Activated CD8-positive, alpha-beta memory T cell treated with anti-CD3 and anti-CD28 coated beads for 24 hours (primary cell): ENCODE results near the gene ATP6V0B.

Experiments
- DNase-seq: peaks from one replicate; pipeline ENCODE4 v3.0.0-alpha.2; 2020

ATP6V0B gene

DNA sequence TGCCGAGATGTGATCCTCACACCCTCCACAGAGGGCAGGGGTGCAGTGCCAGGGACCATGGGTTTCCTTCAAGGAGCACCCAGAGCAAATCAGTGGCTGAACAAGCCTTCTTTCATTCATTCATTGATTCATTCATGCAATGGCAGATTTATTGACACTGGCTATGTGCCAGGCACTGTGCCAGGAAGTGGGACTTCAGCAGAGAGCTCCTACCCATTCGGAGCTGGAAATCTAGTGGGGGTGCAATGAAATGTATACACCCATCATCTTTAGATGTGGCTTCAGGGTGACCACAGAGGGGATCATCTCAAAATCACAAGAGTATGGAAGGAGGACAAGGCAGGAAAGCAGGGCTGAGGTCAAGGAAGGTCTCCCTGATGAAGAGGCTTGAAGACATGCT lies 37.6 kb downstream of the ATP6V0B start:
- DNase-seq = no peak

DNA sequence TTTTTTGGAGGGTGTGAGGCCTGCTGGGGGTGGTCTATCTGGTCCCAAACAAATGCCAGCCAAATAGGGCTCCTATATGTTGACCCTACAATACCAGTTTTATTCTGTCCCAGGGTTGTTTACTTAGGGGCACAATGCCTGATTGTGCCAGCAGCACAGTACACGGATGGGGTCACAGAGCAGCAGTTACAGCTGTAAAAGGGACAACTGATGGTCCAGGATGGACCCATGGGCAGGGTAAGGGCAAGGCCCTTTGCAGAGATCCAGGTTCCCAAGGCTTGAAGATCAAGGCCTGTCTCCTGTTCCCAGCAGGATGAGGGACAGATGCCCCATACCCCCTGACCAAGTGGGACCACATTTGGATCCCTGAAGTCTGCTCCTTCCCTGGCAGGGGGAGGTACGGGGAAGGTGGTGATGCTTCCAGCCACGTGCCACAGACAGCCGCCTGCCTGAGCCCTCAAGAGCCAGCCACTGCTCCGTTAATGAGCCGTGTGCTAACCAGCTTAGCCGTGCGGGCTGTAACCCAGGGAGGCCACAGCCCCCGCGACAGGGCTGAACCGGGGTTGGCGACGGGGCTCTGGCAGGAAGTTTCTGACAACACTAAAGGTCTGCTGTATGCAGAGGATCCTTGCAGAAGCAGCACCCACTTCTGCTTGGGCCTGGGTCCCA lies 38.3 kb downstream of the ATP6V0B start:
- no peak for DNase-seq

DNA sequence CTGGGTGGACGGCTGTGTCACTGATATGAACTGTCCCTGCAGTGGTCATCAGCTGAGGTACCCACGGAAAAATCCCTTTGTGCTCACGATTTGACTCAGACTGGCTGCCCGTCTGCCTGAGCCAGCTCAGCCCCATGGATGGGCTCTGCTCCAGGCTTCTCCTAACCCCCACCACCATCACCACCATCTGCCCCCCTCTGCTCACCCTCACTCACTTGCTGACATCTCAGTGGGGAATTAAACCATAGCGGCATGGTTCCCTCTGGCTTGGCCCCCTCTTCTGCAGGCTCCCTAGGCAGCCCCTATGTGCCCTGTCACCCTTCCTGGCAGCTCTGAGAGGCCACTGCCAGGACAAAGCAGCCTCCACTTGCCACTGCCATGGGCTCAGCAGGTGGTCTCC lies 39.2 kb downstream of the ATP6V0B start:
- DNase-seq = no peak

DNA sequence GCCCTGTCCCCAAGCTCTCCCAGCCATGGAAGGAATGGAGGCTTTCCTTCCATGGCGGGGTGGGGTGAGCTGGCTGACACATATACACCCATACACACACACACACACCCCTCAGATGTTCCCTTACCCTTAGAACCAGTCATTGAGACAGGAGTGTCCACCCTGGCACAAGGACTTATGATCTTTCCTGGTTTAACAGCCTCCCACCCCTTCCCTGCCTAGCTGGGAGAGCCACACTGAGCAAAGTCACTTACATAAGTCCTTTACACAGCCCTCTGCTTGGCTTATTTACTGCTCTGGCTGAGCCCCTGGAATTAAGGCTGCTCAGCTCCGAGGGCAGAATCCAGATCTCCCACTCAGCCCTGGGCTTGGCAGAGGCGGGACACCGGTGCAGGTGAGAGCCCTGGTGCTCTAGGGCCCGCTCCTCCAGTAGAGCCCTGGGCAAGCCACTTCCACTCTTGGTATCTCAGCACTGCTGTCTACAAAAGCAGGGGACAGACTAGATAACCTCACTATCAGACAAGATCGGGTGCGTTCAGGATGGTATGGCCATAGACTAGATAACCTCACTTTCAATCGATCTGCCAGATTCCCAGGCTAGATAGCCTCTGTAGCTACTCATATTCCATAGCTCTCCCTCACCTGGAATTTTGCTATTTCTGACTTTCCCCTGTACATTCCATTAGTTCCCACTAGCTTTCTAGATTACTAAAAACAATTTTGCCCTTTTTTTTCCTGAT lies 39.8 kb downstream of the ATP6V0B start:
- DNase-seq = no peak

DNA sequence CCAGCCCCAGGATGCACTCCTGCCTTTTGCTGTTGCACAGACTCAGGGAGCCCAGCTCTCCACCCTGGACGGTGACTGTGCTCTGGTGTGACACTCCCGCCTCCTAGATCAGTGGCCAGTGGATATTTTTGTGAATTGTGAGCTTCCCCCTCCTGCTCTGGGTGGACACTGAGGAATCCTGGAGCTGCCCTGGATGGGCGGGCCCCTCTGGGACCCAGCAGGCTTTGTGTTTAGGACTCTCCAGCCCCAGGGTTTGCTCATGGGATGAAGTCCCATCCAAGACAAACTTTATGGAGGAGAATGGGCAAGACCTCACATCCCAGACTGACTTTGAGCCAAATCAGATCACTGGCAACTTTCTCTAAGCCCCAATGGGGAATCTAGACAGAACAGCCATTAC lies 40.4 kb downstream of the ATP6V0B start:
- no peak for DNase-seq

DNA sequence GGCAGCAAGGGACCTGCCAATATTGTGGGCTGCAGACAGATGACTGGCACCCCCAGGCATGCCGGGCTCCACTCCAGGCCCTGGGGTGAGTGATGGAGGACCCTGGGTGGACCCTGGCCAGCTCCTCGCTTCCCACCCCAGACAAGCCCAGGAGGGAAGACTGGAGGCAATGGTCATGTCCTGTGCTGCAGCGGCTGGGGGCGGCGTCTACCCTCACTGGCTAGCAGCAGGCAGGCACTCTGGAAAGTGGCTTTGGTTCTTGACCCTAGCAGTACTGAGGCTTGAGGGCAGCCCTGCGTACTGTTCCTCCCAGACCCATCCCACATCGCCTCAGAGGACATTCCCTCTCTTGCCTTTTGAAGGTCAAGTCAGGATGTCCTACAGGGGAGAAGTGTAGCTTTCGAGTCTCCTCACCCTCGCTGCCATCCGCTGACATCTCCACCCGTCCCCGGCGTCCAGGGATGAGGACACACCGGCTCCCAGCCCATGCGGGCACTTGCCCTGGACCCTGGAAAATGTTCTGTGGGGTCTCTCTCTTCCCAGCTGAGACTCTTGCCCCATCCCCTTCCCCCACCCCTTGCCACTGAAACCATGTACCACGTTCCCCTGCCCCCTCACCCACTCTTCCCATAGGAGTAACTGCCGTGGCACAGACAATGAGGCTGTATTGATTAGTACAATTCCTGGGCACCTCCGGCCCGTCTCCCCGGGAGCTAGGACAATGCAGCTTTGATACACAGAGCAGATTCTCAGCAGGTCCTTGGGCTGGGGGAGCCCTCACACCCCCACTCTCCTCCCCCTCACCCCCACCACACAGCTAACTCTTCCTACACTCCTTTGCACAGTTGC lies 41.5 kb downstream of the ATP6V0B start:
- no peak for DNase-seq

DNA sequence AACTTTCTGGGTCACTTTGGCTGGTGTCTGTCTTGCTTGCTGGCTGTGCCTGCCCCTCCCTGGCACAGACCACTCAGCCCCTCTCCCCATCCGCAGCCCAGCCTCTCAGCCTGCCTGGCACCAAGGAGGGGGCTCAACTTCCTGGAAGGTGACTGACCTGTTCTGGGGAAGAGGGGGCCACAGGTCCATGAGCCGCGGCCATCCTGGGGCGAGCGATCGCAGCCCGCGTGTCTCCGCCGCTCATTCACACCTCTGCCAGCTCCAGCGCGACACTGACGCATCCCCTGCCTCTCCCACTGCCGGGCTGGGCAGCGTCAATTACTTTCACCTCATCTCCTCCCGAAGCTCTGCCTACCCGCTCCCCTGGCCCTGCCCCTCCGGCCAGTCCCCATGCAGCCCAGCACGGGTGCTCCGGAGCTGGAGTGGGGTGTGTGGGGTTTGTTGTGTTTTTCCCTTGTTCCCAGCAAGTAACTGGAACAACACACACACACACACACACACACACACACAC lies 42.2 kb downstream of the ATP6V0B start:
- DNase-seq = no peak

DNA sequence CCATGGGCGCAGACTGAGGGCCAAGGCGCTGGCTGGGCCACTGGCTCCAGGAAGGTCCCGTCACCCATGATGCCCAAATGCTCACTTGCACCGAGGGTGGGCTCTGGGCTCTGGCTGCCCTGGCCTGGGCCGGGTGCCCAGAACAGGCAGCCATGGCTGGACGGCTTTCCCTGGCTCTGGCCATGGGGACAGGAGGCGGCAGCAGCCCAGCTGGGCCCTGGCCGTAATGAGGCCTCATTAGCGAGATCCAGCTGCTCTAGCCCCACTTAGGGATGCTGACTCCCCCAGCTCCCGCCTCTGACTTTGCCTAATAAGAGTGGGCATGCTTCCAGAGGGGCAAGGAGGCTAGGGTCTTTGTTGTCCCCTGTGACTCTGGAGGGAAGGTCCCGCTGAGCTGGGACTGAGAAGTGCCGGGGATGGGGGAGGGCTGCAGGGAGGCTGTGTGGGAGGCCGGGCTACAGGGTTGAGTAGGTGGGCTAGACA lies 44.7 kb downstream of the ATP6V0B start:
- DNase-seq = no peak

DNA sequence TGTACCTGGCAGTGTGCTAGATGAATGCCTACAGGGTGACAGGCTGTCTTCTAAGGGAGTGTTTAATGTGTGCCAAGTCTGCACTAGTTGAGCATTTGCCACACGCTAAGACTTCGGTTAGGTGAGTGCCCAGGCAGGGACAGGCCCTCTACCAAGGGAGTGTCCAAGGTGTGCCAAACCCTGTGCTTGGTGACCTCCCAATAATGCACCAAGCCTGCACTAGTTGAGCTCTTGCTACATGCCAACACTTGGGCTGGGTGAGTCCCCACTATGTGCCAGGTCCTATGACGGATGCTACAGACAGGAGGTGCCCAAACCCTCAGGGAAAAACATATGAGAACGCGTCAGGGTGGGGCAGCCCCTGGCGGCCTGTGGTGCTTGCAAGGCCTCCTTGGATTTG lies 45.7 kb downstream of the ATP6V0B start:
- DNase-seq = no peak

DNA sequence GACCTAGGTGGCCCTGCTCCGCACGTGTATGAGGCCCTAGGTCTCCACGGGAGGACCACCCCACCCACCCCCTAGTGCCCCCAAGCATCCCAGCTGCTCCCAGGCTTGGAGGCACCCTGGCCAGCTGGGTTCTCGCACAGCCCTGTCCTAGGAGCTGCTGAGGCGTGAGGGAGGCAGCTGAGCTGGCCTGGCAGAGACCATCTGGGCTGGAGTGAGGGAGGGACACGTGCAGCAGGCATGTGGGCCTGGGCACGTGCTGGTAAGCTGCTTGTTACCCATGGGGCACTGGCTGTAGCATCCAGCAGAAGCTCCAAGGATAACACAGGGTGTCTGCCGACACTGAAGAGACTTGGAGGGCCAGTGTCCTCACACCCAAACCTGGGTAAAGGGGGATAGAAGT lies 46.4 kb downstream of the ATP6V0B start:
- no peak for DNase-seq

DNA sequence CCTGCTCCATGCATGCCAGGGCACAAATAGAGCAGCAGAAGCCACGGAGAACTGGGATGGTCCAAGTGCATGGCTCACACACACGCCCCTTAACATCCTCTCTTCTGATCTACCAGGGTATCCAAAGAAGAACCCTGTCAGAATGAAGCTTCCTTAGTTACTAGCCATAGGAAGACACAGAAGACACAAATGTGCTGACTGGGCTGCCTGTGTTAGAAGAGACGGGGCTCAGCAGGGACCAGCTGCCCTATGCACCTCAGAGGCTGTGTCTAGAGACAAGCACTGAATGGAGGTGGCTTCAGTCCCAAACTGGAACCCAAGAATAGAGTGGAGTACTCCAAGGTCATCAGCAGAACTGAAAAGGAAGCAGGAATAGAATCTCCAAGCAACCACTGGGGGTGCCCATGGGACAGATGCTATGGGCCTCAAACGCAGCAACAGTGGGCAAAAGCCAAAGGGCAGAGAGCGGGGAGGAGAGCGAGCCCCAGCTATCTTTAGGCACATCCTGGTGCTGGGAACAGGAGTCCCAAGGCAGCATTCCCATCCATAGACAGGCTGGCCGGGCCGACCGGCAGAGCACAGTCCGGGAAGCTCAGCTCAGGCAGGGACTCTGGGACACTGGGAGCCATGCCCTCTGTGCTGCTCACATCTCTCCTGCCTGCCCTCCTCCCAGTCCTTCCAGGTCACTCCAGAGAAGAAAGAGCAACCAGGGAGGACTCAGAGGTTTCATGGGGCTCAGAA lies 47.0 kb downstream of the ATP6V0B start:
- DNase-seq = no peak

DNA sequence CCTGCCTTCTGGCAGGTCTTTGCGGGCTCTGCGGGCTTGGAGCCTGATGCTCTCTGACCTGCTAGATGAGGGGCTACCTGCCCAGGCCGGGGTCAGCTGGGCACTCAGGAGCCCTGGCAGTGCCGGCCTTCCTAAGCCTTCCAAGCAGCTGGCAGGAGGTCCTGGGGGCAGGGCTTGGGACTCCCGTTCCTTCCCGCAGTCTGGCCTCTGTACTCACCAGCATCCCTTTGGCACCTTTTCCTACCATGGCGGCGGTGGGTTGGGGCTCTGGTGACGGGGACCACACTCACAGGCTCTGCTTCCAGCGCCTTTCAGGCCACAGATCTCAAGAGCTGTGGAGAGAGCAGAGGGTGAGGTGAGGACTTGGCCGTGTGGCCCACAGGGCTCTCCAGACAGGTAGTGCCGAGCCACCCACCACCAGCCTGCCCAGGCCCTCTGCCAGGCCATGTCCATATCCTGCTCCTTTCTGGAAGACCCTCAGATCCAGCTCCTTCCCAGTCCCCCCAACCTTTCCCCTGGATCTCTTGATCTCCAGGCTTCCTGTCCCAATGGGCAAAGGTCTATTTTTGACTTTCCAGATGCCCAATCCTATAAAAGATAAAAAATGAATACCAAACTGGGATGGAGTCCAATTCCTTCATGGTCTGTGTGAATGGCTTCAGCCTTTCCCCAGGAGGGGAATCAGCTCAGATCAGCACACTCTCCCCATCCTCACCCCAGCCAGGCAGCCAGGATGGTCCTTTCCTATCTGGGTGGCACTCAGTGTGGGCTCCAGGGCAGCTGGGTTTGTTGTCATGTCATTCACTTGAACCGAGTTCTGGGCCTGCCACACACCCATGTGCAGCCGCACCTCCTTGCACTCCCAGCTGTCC lies 49.5 kb downstream of the ATP6V0B start:
- DNase-seq = no peak

DNA sequence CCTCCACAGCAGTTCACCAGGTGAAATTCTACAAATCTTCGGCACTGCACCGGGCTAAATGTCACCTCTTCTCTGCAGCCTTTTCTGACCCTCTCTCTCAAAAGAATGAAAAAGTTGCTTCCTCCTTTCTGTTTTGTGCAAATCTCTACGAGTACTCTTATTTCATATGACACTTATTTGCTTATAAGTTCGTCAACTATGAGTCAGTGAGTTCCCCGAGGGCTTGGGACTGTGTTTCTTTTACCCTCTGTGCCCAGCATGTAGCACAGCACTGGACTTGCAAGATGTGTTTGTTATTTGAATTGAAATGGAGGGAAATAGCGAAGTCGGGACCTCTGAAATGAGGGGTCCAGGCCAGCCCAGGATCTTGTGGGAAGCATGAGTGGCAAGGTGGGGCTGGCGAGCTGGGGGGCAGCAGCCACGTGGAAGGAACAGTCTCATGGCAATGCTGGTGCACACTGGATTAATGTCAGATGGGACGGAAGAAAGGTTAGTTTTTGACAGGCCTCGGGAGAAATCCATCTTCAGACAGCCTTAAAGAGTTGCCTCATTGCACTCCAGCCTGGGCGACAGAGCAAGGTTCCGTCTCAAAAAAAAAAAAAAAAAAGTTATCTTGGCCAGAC lies 50.3 kb downstream of the ATP6V0B start:
- no peak for DNase-seq

DNA sequence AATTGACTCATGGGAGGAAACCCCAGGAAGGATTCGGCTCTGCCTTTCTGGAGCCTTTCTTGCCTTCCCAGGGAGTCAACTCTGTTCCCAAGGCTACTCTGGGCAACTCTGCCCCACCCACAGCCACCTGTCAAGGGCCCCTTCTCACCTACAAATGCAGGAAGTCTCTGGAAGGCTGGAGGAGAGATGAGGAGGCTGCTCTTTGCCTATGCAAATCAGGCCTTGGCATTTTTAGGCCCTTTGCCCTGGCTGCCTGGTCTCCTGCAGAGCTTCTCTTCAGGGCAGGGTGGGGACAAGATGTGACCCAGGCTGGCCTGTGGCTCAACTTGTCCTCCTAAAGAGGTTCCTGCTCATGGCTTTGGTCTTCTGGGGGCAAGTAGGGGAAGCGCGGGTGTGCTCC lies 51.1 kb downstream of the ATP6V0B start:
- no peak for DNase-seq

DNA sequence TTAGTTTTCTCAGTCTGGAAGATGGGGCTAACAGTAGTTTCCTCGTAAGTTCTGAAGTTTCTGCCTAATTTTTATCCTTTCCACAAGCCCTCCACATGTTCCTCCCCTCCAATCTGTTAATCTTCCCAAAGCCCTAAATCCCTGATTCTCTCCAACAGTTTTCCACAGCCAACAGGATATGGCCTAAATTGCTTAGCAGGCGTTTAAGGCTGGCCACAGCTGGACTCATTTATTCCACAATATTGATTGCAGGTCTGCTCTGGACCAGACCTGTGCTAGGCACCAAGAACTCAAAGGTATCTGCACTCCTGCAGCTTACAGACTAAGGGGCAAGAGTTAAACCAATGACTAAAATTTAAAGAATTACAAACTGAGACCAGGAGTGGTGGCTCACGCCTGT lies 52.6 kb downstream of the ATP6V0B start:
- DNase-seq = no peak
